Mesendoderm (in vitro differentiated cells): Measurements from ENCODE around the gene LRRTM4.

ENCODE experiments used
- DNase-seq: peaks from one replicate; pipeline ENCODE4 v3.0.0; 2013
- H2AK5ac ChIP-seq: 2 replicates; pipeline ENCODE4 v1.6.1; 2013; ENCODE audit warnings: low read length, inconsistent platforms
- H2BK120ac ChIP-seq: 2 replicates; pipeline ENCODE4 v1.6.1; 2013; ENCODE audit warnings: low read depth, mild to moderate bottlenecking, low read length, moderate library complexity, mixed read lengths
- H2BK15ac ChIP-seq: replicated peaks from 2 replicates; pipeline ENCODE4 v1.6.1; 2013; ENCODE audit warnings: low read depth, mild to moderate bottlenecking, moderate library complexity
- H2BK5ac ChIP-seq: 2 replicates; pipeline ENCODE4 v1.6.1; 2013; ENCODE audit warnings: low read length, inconsistent platforms
- H3K18ac ChIP-seq: 2 replicates; pipeline ENCODE4 v1.6.1; 2013; ENCODE audit warnings: mild to moderate bottlenecking, low read length, mixed read lengths
- H3K23ac ChIP-seq: one replicate; pipeline ENCODE4 v1.6.1; 2013; ENCODE audit warnings: low read length
- H3K27ac ChIP-seq: 2 replicates; pipeline ENCODE4 v1.5.1; 2013; ENCODE audit warnings: low read depth, mild to moderate bottlenecking, inconsistent platforms, low read length, moderate library complexity
- H3K27me3 ChIP-seq: 2 replicates; pipeline ENCODE4 v1.6.1; 2013; ENCODE audit warnings: low read length, control low read depth, mild to moderate bottlenecking, inconsistent platforms; ENCODE audit not compliant: insufficient read depth, poor library complexity
- H3K36me3 ChIP-seq: 2 replicates; pipeline ENCODE4 v1.6.1; 2013; ENCODE audit warnings: low read length, inconsistent platforms; ENCODE audit not compliant: control insufficient read depth, insufficient read depth
- H3K4ac ChIP-seq: one replicate; pipeline ENCODE4 v1.6.1; 2013; ENCODE audit warnings: low read depth, mild to moderate bottlenecking, low read length, moderate library complexity
- H3K4me1 ChIP-seq: 2 replicates; pipeline ENCODE4 v1.6.1; 2013; ENCODE audit warnings: low read depth, low read length, inconsistent platforms; ENCODE audit not compliant: control insufficient read depth
- H3K4me2 ChIP-seq: 2 replicates; pipeline ENCODE4 v1.6.1; 2013; ENCODE audit warnings: low read length
- H3K4me3 ChIP-seq: 2 replicates; pipeline ENCODE4 v1.5.1; 2013; ENCODE audit warnings: mild to moderate bottlenecking, low read length
- H3K56ac ChIP-seq: one replicate; pipeline ENCODE4 v1.6.1; 2013; ENCODE audit warnings: low read length
- H3K79me1 ChIP-seq: 2 replicates; pipeline ENCODE4 v1.6.1; 2013; ENCODE audit warnings: low read length, inconsistent platforms
- H3K79me2 ChIP-seq: 2 replicates; pipeline ENCODE4 v1.6.1; 2013; ENCODE audit warnings: mild to moderate bottlenecking, low read length; ENCODE audit not compliant: control insufficient read depth, insufficient read depth
- H3K9ac ChIP-seq: 2 replicates; pipeline ENCODE4 v1.6.1; 2013; ENCODE audit warnings: low read length, inconsistent platforms
- H4K5ac ChIP-seq: one replicate; pipeline ENCODE4 v1.6.1; 2013; ENCODE audit warnings: low read length
- H4K8ac ChIP-seq: one replicate; pipeline ENCODE4 v1.6.1; 2013; ENCODE audit warnings: low read depth, mild to moderate bottlenecking, control low read depth, low read length, moderate library complexity
- WGBS: extraction: QIAGEN DNeasy Blood & Tissue Kit; methylation state at CpG from one replicate; pipeline ENCODE4 v1.1.7; 2013; ENCODE audit warnings: low lambda C conversion rate, missing lambda C conversion rate; ENCODE audit not compliant: insufficient coverage; ENCODE audit errors: extremely low coverage; 5-methylcytosine and 5-hydroxymethylcytosine counted together

LRRTM4 gene

GRCh38 chr2:76870581-76870980, 651.6 kb downstream of the LRRTM4 start:
- Histone ChIP-seq H3K4me1 (peaks cover 2% of the 10 kb centered on the region), H2BK120ac (no peak overlapping the region), H3K79me1 (no peaks in the 10 kb centered on the region), H2AK5ac (no peak overlapping the region), H3K79me2 (no peaks in the 10 kb centered on the region), H2BK15ac (no peak overlapping the region), H3K4me3 (no peak overlapping the region), H3K9ac (no peak overlapping the region), H2BK5ac (no peak overlapping the region), H3K4me2 (no peak overlapping the region), H3K27ac (no peak overlapping the region), H3K4ac (no peak overlapping the region), H3K18ac (no peak overlapping the region), H3K36me3 (no peaks in the 10 kb centered on the region), H4K5ac (no peak overlapping the region), H4K8ac (no peak overlapping the region), H3K27me3 (no peaks in the 10 kb centered on the region), H3K23ac (no peak overlapping the region), H3K56ac (no peak overlapping the region)
- no CpG with 5 or more reads among the region's 1 CpG for WGBS
- no peak for DNase-seq

- Histone ChIP-seq H2BK15ac (no peak overlapping the region), H3K27me3 (no peaks in the 10 kb centered on the region), H3K56ac (no peak overlapping the region), H3K18ac (no peak overlapping the region), H3K4me3 (no peak overlapping the region), H3K27ac (no peak overlapping the region), H3K79me2 (no peaks in the 10 kb centered on the region), H3K9ac (no peak overlapping the region), H2AK5ac (no peak overlapping the region), H3K36me3 (no peaks in the 10 kb centered on the region), H3K4ac (no peak overlapping the region), H3K23ac (no peak overlapping the region), H2BK120ac (no peak overlapping the region), H3K79me1 (no peaks in the 10 kb centered on the region), H4K5ac (no peak overlapping the region), H4K8ac (no peak overlapping the region), H2BK5ac (no peak overlapping the region), H3K4me2 (no peak overlapping the region), H3K4me1 (peaks cover 2% of the 10 kb centered on the region)
- DNase-seq: peak; percentile 22
- no CpG with 5 or more reads among the region's 1 CpG for WGBS
These were observed 652.2 kb downstream of the LRRTM4 start for GRCh38 chr2:76870011-76870410.

- H3K4ac ChIP-seq: no peak overlapping the region
- H3K4me3 ChIP-seq: no peak overlapping the region
- H3K9ac ChIP-seq: no peak overlapping the region
- H2AK5ac ChIP-seq: no peak overlapping the region
- peak; percentile 41 for DNase-seq
- no peak overlapping the region for H3K56ac ChIP-seq
- H3K4me1 ChIP-seq: peaks cover 2% of the 10 kb centered on the region
- H2BK120ac ChIP-seq: no peak overlapping the region
- H3K4me2 ChIP-seq: no peak overlapping the region
- H4K8ac ChIP-seq: no peak overlapping the region
- no peak overlapping the region for H3K27ac ChIP-seq
- no peak overlapping the region for H3K18ac ChIP-seq
- no peak overlapping the region for H4K5ac ChIP-seq
- H2BK5ac ChIP-seq: no peak overlapping the region
- no CpG with 5 or more reads among the region's 2 CpGs for WGBS
- no peak overlapping the region for H2BK15ac ChIP-seq
- H3K23ac ChIP-seq: no peak overlapping the region
- H3K79me2 ChIP-seq: no peaks in the 10 kb centered on the region
- H3K36me3 ChIP-seq: no peaks in the 10 kb centered on the region
- no peaks in the 10 kb centered on the region for H3K79me1 ChIP-seq
- H3K27me3 ChIP-seq: no peaks in the 10 kb centered on the region
These were observed 654.3 kb downstream of the LRRTM4 start for GRCh38 chr2:76867854-76868253.

GRCh38 chr2:76866464-76866863, 655.7 kb downstream of the LRRTM4 start:
- H2BK15ac ChIP-seq: no peak overlapping the region
- H3K56ac ChIP-seq: no peak overlapping the region
- H3K4ac ChIP-seq: no peak overlapping the region
- no peak overlapping the region for H2BK120ac ChIP-seq
- H4K8ac ChIP-seq: no peak overlapping the region
- no peaks in the 10 kb centered on the region for H3K79me1 ChIP-seq
- no peaks in the 10 kb centered on the region for H3K36me3 ChIP-seq
- no peak overlapping the region for H3K4me3 ChIP-seq
- no peak overlapping the region for H2BK5ac ChIP-seq
- H3K27ac ChIP-seq: no peak overlapping the region
- no peak overlapping the region for H3K23ac ChIP-seq
- no peaks in the 10 kb centered on the region for H3K4me1 ChIP-seq
- H4K5ac ChIP-seq: no peak overlapping the region
- DNase-seq: no peak
- no peak overlapping the region for H3K4me2 ChIP-seq
- WGBS: no CpG with 5 or more reads among the region's 1 CpG
- H3K9ac ChIP-seq: no peak overlapping the region
- no peaks in the 10 kb centered on the region for H3K79me2 ChIP-seq
- H2AK5ac ChIP-seq: no peak overlapping the region
- H3K18ac ChIP-seq: no peak overlapping the region
- H3K27me3 ChIP-seq: no peaks in the 10 kb centered on the region

GRCh38 chr2:76862901-76863300, 659.3 kb downstream of the LRRTM4 start:
- Histone ChIP-seq H3K23ac (no peak overlapping the region), H3K4me1 (no peaks in the 10 kb centered on the region), H2AK5ac (no peak overlapping the region), H3K27ac (no peak overlapping the region), H3K9ac (no peak overlapping the region), H3K79me1 (no peaks in the 10 kb centered on the region), H2BK15ac (no peak overlapping the region), H3K79me2 (no peaks in the 10 kb centered on the region), H3K56ac (no peak overlapping the region), H3K18ac (no peak overlapping the region), H3K4me3 (no peak overlapping the region), H4K5ac (no peak overlapping the region), H3K27me3 (no peaks in the 10 kb centered on the region), H4K8ac (no peak overlapping the region), H2BK5ac (no peak overlapping the region), H3K4ac (no peak overlapping the region), H3K36me3 (no peaks in the 10 kb centered on the region), H3K4me2 (no peak overlapping the region), H2BK120ac (no peak overlapping the region)
- no peak for DNase-seq
- WGBS: no CpG with 5 or more reads among the region's 3 CpGs

- no CpG with 5 or more reads among the region's 3 CpGs for whole genome bisulfite sequencing
- Histone ChIP-seq H3K36me3 (no peaks in the 10 kb centered on the region), H4K8ac (no peak overlapping the region), H4K5ac (no peak overlapping the region), H2BK120ac (no peak overlapping the region), H3K56ac (no peak overlapping the region), H3K79me1 (no peaks in the 10 kb centered on the region), H3K4me3 (no peak overlapping the region), H3K4ac (no peak overlapping the region), H3K23ac (no peak overlapping the region), H3K4me1 (no peaks in the 10 kb centered on the region), H3K27me3 (no peaks in the 10 kb centered on the region), H2BK15ac (no peak overlapping the region), H2BK5ac (no peak overlapping the region), H2AK5ac (no peak overlapping the region), H3K4me2 (no peak overlapping the region), H3K9ac (no peak overlapping the region), H3K79me2 (no peaks in the 10 kb centered on the region), H3K27ac (no peak overlapping the region), H3K18ac (no peak overlapping the region)
- no peak for DNase-seq
These were observed 660.5 kb downstream of the LRRTM4 start for GRCh38 chr2:76861708-76862107.
